Measurements from ENCODE around the gene RRAD.
A peak's percentile ranks its signal among the peaks of the same experiment; 100 is the strongest.
"Not testable (repeated sequence)": the region's sequence is repeated elsewhere in the genome, so short reads cannot be mapped to it uniquely, and the experiment has no call there.

The RRAD gene, protein sequence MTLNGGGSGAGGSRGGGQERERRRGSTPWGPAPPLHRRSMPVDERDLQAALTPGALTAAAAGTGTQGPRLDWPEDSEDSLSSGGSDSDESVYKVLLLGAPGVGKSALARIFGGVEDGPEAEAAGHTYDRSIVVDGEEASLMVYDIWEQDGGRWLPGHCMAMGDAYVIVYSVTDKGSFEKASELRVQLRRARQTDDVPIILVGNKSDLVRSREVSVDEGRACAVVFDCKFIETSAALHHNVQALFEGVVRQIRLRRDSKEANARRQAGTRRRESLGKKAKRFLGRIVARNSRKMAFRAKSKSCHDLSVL

DNA sequence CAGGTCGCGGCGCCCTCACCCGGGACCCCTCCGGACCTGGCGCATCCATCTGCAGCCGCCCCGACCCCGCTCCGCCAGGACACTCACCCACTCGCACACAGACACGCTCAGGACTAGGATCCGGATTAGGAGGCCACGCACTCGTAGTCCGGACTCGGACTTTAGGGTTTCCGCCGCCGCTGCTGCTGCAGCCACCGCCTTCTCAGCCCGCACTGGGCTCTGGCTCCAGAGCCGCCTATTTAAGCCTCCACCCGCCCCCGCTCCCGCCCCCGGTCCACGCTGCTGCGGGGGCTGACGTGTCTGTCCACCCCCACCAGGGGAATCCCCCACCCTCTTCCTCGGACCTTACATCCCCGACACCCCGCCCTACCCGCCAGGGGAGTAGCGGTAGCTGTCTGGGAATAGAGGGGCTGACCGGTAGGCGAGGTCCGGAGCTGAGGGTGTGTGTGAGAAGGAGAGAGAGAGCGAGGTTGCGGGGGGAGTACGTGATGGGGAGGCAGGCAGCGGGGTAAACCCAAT lies at the start of gene RRAD:
RRAD (minus strand) TSS at position 214 of the 519 bp plus-strand sequence. CDS start 356 bp downstream, outside the sequence.
- DNase-seq: no peak

DNA sequence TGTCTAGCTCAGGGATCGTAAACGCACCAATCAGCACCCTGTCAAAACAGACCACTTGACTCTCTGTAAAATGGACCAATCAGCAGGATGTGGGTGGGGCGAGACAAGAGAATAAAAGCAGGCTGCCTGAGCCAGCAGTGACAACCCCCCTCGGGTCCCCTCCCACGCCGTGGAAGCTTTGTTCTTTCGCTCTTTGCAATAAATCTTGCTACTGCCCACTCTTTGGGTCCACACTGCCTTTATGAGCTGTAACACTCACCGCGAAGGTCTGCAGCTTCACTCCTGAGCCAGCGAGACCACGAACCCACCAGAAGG lies 49.6 kb upstream of the RRAD start:
- DNase-seq: not testable (repeated sequence)

DNA sequence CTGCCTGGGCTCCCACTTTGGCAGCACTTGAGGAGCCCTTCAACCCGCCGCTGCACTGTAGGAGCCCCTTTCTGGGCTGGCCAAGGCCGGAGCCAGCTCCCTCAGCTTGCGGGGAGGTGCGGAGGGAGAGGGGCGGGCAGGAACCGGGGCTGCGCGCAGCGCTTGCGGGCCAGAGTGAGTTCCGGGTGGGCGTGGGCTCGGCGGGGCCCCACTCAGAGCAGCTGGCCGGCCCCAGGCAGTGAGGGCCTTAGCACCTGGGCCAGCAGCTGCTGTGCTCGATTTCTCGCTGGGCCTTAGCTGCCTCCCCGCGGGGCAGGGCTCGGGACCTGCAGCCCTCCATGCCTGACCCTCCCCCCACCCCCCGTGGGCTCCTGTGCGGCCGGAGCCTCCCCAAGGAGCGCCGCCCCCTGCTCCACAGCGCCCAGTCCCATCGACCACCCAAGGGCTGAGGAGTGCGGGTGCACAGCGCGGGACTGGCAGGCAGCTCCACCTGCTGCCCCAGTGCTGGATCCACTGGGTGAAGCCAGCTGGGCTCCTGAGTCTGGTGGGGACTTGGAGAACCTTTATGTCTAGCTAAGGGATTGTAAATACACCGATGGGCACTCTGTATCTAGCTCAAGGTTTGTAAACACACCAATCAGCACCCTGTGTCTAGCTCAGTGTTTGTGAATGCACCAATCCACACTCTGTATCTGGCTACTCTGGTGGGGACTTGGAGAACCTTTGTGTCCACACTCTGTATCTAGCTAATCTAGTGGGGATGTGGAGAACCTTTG lies 49.0 kb upstream of the RRAD start:
- not testable (repeated sequence) for DNase-seq

DNA sequence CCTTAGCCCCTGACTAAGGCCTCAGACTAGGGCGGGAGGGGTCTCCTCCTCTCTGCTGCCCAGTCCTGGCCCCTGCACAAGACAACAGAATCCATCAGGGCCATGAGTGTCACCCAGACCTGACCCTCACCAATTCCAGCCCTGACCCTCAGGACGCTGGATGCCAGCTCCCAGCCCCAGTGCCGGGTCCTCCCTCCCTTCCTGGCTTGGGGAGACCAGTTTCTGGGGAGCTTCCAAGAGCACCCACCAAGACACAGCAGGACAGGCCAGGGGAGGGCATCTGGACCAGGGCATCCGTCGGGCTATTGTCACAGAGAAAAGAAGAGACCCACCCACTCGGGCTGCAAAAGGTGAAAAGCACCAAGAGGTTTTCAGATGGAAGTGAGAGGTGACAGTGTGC lies 48.4 kb upstream of the RRAD start:
- DNase-seq: no peak

DNA sequence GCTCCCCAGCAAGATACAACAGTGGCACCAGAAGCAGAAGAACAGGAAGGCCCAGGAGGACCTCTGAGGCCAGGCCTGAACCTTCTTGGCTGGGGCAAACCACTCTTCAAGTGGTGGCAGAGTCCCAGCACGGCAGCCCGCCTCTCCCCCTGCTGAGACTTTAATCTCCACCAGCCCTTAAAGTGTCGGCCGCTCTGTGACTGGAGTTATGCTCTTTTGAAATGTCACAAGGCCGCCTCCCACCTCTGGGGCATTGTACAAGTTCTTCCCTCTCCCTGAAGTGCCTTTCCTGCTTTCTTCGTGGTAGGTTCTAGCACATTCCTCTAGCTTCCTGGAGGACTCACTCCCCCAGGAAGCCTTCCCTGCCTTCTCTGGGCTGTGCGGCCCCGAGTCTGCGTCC lies 47.6 kb upstream of the RRAD start:
- no peak for DNase-seq

DNA sequence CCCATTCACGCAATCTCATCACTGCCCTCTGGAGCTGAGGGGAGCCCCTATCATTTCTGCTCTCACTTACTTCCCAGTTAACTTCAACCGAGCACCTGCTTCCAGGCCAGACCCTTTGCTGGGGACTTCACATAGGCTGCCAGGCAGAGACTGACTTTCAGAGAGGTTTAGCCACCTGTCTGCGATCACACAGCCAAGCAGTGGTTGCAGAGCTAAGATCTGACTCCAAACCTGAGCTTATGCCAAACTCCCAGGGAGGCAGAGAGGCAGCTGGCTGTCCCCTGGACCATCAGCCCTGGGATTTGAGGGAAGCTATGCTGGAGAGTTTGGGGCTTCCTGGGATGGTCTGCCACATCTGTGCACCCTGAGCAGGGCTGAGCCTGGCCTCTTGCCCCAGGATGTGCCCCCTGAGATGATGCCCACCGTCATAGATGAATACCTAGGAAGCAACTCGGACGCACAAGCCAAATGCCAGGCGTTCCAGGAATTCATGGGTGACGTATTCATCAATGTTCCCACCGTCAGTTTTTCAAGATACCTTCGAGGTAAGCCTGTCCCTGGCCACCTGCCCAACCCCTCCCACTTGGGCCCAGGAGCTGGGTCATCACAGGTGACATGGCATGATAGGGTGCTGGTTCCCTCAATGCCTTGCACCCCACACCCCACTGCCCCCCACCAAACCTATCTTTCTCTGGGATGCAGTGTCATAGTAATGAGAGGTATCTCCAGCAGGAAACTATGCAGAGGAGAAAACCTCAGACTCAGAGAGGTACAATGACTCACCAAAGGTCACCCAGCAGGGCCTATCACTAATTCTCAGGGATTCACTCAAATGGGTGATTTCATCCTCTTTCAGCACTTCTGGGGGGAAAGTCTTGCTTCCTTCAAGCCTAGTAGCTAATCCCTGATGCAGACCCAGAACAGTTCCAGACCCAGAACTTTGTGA lies 45.7 kb upstream of the RRAD start:
- no peak for DNase-seq

DNA sequence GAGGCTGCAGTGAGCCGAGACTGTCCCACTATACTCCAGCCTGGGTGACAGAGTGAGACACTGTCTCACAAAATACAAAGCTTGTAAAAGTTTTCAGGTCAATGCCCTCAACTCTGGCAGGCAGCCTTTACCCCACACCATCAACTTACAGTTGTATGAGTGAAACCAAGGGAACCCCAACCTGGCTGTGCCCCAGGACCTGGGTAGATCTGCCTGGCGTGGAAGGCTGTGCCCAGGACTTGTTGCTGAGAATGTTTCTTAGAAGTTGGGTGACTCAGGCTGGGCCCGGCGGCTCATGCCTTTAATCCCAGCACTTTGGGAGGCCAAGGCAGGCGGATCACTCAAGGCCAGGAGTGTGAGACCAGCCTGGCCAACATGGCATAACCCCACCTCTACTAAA lies 43.5 kb upstream of the RRAD start:
- DNase-seq: no peak

DNA sequence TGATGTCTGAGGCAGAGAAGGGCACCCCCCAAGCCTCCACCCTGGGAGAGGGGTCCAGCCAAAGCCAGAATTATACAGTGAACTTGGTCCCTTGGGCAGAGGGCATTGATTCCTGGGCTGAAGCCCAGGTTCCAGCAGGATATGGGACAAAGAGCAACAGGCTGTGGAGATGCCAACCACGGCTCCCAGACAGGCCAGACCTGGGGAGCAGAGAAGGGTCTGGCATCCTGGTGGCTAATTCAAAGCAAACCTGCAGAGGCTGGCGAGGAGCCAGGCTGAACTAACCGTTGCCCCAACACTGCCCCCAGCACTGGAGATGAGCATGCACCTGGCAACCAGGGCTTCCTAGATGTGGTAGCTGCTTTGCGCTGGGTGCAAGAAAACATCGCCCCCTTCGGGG lies 38.7 kb upstream of the RRAD start:
- DNase-seq: peak; percentile 62

DNA sequence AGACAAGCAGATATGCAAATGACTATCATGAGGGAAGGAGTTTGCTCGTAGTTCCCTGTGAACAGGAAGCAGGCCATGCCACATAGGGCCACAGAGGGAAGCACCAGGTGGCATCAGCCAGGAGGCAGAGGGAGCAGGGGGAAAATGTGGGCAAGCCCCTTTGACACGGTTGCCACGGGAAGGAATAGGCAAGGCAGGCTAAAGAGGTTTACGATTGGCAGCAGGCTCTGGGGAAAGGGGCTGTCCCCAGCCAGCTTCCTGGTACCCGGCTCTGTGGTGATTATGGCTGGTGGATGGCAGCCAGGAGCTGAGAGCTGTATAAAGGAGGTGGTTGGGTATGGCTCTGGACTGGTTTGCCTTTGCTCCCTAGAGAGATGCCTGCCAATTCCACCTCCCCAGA lies 36.6 kb upstream of the RRAD start:
- DNase-seq: no peak

DNA sequence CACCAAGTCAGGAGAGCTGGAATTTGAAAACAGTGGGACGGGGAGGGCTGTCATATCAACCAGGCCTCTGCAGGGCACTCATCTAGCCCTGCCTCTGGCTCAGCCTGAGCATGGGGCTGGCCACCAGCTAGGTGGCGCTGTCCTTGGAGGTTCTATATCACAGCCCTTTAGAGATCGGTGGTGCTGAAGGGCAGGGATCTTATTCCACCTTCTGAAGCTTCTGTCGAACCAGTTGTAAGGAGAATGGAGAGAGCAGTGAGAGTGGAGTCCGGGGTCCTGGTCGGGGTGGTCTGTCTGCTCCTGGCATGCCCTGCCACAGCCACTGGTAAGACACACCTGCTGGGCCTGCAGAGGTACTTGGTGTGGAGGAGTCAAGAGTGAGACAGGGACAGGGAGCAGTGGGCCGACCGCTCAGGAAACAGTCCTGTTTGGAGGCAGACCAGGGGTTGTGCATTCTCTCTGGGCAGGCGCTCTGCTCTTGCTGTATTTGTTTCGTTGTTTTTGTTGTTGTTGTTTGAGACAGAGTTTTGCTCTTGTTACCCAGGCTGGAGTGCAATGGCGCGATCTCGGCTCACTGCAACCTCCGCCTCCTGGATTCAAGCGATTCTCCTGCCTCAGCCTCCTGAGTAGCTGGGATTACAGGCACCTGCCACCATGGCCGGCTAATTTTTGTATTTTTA lies 35.9 kb upstream of the RRAD start, which contains the start of gene CES3:
CES3 (plus strand) TSS at position 202 of the 680 bp plus-strand sequence; CDS start at position 244, 42 bp downstream.
- peak; percentile 66 for DNase-seq

DNA sequence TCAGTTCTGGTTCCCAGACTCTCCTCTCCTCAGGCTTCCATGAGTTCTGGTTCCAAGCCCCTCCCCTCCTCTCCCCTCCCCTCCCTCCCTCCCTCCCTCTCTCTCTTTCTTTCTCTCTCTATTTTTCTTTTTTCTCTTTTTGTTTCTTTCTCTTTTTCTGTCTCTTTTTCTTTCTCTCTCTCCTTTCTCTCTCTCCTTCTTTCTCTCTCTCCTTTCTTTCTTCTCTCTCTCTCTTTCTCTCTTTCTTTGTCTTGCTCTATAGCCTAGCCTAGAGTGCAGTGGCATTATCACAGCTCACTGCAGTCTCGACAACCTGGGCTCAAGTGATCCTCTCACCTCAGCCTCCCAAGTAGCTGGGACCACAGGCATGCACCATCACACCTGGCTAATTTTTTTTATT lies 34.9 kb upstream of the RRAD start:
- DNase-seq: no peak

DNA sequence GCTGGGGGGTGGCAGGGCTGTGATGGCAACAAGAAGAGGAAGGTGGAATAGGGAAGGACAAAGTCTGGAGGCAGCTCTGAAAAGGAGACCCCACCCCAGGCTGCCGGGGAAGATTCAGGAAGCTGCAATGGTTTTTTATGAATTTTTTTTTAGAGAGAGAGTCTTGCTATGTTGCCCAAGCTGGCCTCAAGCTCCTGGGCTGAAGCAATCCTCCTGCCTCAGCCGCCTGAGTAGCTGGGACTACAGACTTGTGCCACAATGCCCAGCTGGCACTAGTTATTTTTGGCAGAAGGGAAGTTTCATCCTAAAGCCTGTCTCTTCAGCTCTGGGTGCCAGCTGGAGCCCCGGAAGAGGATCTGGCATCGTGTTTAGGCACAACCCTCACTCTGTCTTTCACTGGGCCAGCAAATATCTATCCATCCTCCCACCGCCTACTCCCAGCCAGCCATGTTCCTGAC lies 34.4 kb upstream of the RRAD start:
- DNase-seq: no peak

DNA sequence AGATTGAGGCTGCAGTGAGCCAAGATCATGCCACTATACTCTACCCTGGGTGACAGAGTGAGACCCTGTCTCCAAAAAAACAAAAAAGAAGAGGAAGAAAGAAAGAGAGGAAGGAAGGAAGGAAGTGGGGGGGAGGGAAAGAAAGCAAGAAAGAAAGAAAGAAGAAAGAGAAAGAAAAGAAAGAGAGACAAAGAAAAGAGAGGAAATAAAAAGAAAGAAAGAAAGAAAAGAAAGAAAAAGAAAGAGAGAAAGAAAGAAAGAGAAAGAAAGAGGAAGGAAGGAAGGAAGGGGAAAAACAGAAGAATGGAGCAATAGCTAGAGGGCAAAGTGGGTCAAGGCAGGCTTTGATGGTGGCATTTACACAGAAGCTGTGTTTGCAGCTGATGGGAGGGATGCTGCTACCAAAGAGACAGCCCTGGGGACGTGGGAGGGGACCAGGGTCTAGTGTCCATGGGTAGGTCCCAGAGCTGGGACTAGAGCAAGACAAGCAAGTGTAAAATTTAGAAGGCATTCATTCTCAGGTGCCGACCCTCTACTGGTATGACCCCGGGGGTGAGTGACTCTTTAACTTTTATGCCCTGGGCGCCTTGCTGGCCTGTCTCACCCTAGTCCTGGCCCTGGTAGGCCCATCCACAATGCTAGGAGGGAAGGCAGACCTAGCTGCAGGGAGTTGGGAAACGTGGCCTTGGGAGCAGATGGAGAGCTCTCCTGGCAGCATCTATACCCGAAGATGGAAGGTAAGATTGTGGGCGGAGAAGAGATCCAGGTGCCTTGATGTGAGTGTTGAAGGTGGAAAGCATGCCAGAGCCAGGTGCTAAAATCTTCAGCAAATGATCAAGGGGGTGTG lies 33.7 kb upstream of the RRAD start:
- no peak for DNase-seq

DNA sequence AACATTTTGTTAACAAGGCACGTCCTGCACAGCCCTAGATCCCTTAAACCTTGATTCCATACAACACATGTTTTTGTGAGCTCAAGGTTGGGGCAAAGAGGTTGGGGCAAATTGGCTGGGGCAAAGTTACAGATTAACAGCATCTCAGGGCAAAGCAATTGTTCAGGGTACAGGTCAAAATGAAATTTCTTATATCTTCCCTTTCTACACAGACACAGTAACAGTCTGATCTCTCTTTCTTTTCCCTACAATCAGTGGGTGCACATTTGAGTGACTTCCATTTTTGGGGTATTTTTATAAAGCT lies 30.8 kb upstream of the RRAD start:
- DNase-seq: not testable (repeated sequence)

DNA sequence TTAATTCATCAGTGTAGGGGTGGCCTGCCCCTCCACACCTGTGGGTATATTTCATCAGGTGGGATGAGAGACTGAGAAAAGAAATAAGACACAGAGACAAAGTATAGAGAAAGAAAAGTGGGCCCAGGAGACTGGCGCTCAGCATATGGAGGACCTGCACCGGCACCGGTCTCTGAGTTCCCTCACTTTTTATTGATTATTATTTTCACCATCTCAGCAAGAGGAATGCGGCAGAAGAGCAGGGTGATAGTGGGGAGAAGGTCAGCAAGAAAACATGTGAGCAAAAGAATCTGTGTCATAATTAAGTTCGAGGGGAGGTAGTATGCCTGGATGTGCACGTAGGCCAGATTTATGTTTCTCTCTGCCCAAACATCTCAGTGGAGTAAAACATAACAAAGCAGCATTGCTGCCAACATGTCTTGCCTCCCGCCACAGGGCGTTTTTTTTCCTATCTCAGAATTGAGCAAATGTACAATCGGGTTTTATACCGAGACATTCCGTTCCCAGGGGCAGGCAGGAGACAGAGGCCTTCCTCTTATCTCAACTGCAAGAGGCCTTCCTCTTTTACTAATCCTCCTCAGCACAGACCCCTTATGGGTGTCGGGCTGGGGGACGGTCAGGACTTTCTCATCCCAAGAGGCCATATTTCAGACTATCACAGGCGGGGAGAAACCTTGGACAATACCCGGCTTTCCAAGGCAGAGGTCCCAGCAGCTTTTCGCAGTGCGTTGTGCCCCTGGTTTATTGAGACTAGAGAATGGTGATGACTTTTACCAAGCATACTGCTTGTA lies 30.2 kb upstream of the RRAD start:
- not testable (repeated sequence) for DNase-seq

DNA sequence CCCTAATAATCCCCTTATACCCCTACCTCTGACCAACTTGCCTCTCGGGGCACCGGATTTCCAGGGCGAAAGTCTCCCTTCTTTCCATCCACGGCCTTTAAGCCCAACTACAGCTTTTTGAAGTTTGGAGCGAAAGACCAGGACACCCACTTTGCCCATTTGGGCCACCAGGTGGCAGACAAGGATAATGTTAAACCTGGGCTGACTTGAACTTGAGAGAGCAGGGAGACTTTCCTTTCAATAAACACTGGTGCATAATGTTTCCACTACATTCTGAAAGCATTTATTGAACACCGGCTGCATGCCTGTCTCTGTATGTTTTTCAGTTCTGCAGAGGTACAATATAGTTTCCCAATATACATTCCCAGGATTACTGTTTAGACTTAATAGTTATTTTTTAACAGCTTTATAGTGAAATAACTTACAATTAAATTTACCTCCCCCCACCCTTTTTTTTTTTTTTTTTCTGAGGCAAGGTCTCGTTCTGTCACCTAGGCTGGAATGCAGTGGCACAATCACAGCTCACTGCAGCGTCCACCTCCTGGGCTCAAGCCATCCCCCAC lies 28.8 kb upstream of the RRAD start:
- DNase-seq: peak; percentile 63

DNA sequence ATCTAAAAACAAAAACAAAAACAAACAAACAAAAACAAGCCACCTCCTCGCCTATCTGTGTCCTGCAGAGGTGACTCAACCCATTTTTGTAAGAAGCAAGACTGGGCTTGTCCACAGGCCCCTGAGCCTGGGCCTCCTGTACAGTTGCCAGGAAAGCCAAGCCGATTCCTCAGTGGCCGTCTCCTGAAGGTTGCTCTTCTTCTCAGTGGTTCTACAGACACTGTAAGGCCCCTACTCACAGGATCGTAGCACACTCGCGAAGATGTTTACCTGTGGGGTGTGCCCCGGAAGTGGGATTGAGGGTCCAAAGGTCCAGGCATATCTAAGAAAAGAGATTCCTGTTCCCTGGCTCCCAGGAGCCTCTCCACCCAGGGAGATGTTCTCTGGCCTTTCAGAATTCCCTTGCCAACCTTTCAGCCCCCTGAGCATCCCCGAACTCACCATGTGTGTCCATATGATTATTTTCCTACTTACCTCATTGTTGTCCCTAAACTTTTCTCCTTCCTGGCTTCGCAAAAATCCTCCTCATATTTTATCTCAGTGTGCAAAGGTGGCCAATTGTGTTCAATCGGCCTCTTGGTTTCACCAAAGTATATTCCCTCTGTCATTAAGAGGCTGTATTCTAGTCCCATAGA lies 28.2 kb upstream of the RRAD start:
- DNase-seq: no peak

DNA sequence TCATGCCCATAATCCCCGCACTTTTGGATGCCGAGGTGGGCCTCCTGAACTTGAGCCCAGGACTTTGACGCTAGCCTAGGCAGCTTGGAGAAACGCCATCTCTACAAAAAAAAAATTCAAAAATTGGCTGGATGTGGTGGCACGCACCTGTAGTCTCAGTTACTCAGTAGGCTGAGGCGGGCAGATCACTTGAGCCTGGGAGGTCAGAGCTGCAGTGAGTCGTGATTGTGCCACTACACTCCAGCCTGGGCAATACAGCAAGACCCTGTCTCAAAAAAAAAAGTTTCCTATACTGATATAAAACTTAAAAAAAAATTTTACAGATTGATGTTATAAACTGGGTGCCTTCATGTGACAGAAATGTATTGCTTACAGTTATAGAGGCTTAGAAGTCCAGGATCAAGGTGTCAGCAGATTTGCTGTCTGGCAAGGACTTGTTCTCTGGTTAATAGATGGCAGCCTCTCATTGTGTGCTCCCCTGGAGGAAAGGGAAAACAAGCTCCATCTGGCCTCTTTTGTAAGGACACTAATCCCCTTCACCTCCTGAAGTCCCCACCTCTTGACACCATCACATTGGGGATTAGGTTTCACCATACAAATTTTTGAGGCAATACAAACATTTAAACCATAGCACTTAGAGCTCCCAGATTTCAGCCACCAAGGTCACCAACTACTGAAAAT lies 27.2 kb upstream of the RRAD start:
- DNase-seq: no peak

Measured in COR-L47 (cell line).